Measurements from ENCODE around the gene MYH7B.

- TF ChIP-seq CTCF (conservative IDR thresholded peaks at IDR 0.05) (no peak), EZH2 (IDR thresholded peaks at IDR 0.05; ENCODE audit: low read depth) (no peak)
Measured at GRCh38 chr20:34953960-34954359, 1.7 kb upstream of the MYH7B start.
